Suprapubic skin (tissue), 4 donors: ENCODE data around the gene CLEC1A. TPM values are rescaled to one million over a fixed set of nuclear protein-coding genes. Genes with fewer than 3 reads are reported as not detected.
A peak's percentile ranks its signal among the peaks of the same experiment; 100 is the strongest.

Experiments
- DNase-seq, 2 donors: peaks; one replicate each; pipeline ENCODE4 v3.0.0-alpha.2; 2019; ENCODE audit warnings: low spot score in 2 of 2
- H3K27ac ChIP-seq: fragments of 200-600 bp; sonication (generic); one replicate; pipeline ENCODE4 v1.5.1; 2019
- H3K27me3 ChIP-seq: fragments of 200-600 bp; sonication (generic); one replicate; pipeline ENCODE4 v1.5.1; 2019
- H3K36me3 ChIP-seq: fragments of 200-600 bp; sonication (generic); one replicate; pipeline ENCODE4 v1.5.1; 2019
- H3K4me1 ChIP-seq: fragments of 200-600 bp; sonication (generic); one replicate; pipeline ENCODE4 v1.5.1; 2019
- H3K4me3 ChIP-seq: fragments of 200-600 bp; sonication (generic); one replicate; pipeline ENCODE4 v1.5.1; 2019; ENCODE audit warnings: mild to moderate bottlenecking
- H3K9me3 ChIP-seq: fragments of 200-600 bp; sonication (generic); one replicate; pipeline ENCODE4 v1.5.1; 2019
- CTCF ChIP-seq, 2 donors: fragments of 200-600 bp in 1 of 2; fragments of 450-650 bp in 1 of 2; sonication (generic) in 1 of 2; IDR thresholded peaks; one replicate each; pipeline ENCODE4 v1.5.1; 2016 to 2019; ENCODE audit warnings: antibody characterized with exemption in 2 of 2, mild to moderate bottlenecking in 1 of 2, moderate library complexity in 1 of 2
- EP300 ChIP-seq: sonication (generic); formaldehyde crosslinking; IDR thresholded peaks from one replicate; pipeline ENCODE4 v1.6.1; 2017; ENCODE audit warnings: antibody characterized with exemption
- POLR2A ChIP-seq, 2 donors: fragments of 450-650 bp; IDR thresholded peaks; one replicate each; pipeline ENCODE4 v1.6.1; 2017; ENCODE audit warnings: antibody characterized with exemption in 2 of 2, mild to moderate bottlenecking in 2 of 2, moderate library complexity in 2 of 2
- POLR2AphosphoS5 ChIP-seq, 3 donors: sonication (generic); formaldehyde crosslinking; IDR thresholded peaks; one replicate each; pipeline ENCODE4 v1.6.1; 2017; ENCODE audit warnings: antibody characterized with exemption in 3 of 3
- WGBS: methylation state at CpG from one replicate; pipeline ENCODE4 v1.1.5; 2018; 5-methylcytosine and 5-hydroxymethylcytosine counted together
- total RNA-seq, 4 donors: library from RNA; depleted of rRNA; stranded (reverse); fragments of >200 nt; gene quantifications; one replicate each; pipeline ENCODE4 v1.1.0, GENCODE V29; 2016

CLEC1A gene
- total RNA-seq, 4 donors from 2014 or later: 0.42 to 2.1 (median 1.1) TPM

GRCh38 chr12:10033783-10034545, 64.8 kb downstream of the CLEC1A start:
- Histone ChIP-seq H3K27ac (no peak overlapping the region), H3K4me1 (no peaks in the 10 kb centered on the region), H3K9me3 (no peaks in the 10 kb centered on the region), H3K36me3 (no peaks in the 10 kb centered on the region), H3K4me3 (no peak overlapping the region), H3K27me3 (no peaks in the 10 kb centered on the region)
- 86% methylated on average over 1 of the region's 1 CpG for WGBS
- DNase-seq: no peak
- TF ChIP-seq CTCF (IDR thresholded peaks at IDR 0.05) (peak; percentile 10 to 31), EP300 (no peak), POLR2AphosphoS5 (IDR thresholded peaks at IDR 0.05) (no peak)

- TF ChIP-seq EP300: no peak
- TF ChIP-seq CTCF (IDR thresholded peaks at IDR 0.05): no peak
- TF ChIP-seq POLR2AphosphoS5 (IDR thresholded peaks at IDR 0.05): no peak
- TF ChIP-seq POLR2A (IDR thresholded peaks at IDR 0.05): no peak
- Histone ChIP-seq H3K27me3 (no peaks in the 10 kb centered on the region), H3K4me1 (no peaks in the 10 kb centered on the region), H3K27ac (no peak overlapping the region), H3K9me3 (no peaks in the 10 kb centered on the region), H3K36me3 (no peaks in the 10 kb centered on the region), H3K4me3 (no peak overlapping the region)
- no peak for DNase-seq
- WGBS: 69% methylated on average over 5 of the region's 5 CpGs
These were observed 67.0 kb downstream of the CLEC1A start for GRCh38 chr12:10031771-10032175.

- no peaks in the 10 kb centered on the region for H3K9me3 ChIP-seq
- no peak overlapping the region for H3K4me3 ChIP-seq
- no peak for DNase-seq
- TF ChIP-seq EP300 (no peak), POLR2A (IDR thresholded peaks at IDR 0.05) (no peak), POLR2AphosphoS5 (IDR thresholded peaks at IDR 0.05) (no peak), CTCF (IDR thresholded peaks at IDR 0.05) (no peak)
- no peak overlapping the region for H3K27ac ChIP-seq
- no peaks in the 10 kb centered on the region for H3K4me1 ChIP-seq
- 72% methylated on average over 4 of the region's 4 CpGs for WGBS
- H3K27me3 ChIP-seq: no peaks in the 10 kb centered on the region
- no peaks in the 10 kb centered on the region for H3K36me3 ChIP-seq
These were observed 67.5 kb downstream of the CLEC1A start for GRCh38 chr12:10031321-10031720.

GRCh38 chr12:10030446-10030845, 68.3 kb downstream of the CLEC1A start, which contains the start of gene CLEC9A:
Gene CLEC9A (plus strand): TSS chr12:10030682. CDS start chr12:10052688, 22,006 bp downstream.
- TF ChIP-seq EP300: no peak
- TF ChIP-seq POLR2AphosphoS5 (IDR thresholded peaks at IDR 0.05): no peak
- no peak for TF ChIP-seq POLR2A (IDR thresholded peaks at IDR 0.05)
- no peak for TF ChIP-seq CTCF (IDR thresholded peaks at IDR 0.05)
- Histone ChIP-seq H3K36me3 (no peaks in the 10 kb centered on the region), H3K27ac (no peak within 1 kb of the TSS), H3K9me3 (no peaks in the 10 kb centered on the region), H3K4me3 (no peak within 1 kb of the TSS), H3K4me1 (no peaks in the 10 kb centered on the region), H3K27me3 (no peaks in the 10 kb centered on the region)
- 92% methylated on average over 14 of the region's 14 CpGs for WGBS
- no peak for DNase-seq

- Histone ChIP-seq H3K36me3 (no peaks in the 10 kb centered on the region), H3K27me3 (no peaks in the 10 kb centered on the region), H3K9me3 (no peaks in the 10 kb centered on the region), H3K4me3 (no peak overlapping the region), H3K27ac (no peak overlapping the region), H3K4me1 (no peaks in the 10 kb centered on the region)
- no peak for DNase-seq
- WGBS: 67% methylated on average over 4 of the region's 4 CpGs
- TF ChIP-seq POLR2A (IDR thresholded peaks at IDR 0.05) (no peak), CTCF (IDR thresholded peaks at IDR 0.05) (no peak), POLR2AphosphoS5 (IDR thresholded peaks at IDR 0.05) (no peak), EP300 (no peak)
These were observed 71.1 kb downstream of the CLEC1A start for GRCh38 chr12:10027721-10028120.
